KG1 (cell line): ENCODE data around the gene FAT2.
"Not testable (repeated sequence)": the region's sequence is repeated elsewhere in the genome, so short reads cannot be mapped to it uniquely, and the experiment has no call there.

Experiments
- DNase-seq: peaks from one replicate; lab custom pipeline; 2025; lab: John Stamatoyannopoulos, UW

FAT2 gene

GRCh38 chr5:151611127-151611775 lies 20.1 kb upstream of the FAT2 start:
- no peak for DNase-seq

GRCh38 chr5:151608522-151608921 lies 17.4 kb upstream of the FAT2 start:
- no peak for DNase-seq

GRCh38 chr5:151607304-151607703 lies 16.2 kb upstream of the FAT2 start:
- DNase-seq: no peak

- no peak for DNase-seq
These were observed 14.4 kb upstream of the FAT2 start for GRCh38 chr5:151605559-151605958.

- DNase-seq: no peak
These were observed 11.7 kb upstream of the FAT2 start for GRCh38 chr5:151602806-151603205.

GRCh38 chr5:151601391-151601790 lies 10.3 kb upstream of the FAT2 start:
- no peak for DNase-seq

- no peak for DNase-seq
These were observed 9.0 kb upstream of the FAT2 start for GRCh38 chr5:151600069-151600665.

GRCh38 chr5:151598984-151599383 lies 7.9 kb upstream of the FAT2 start:
- DNase-seq: no peak

GRCh38 chr5:151598549-151598948 lies 7.4 kb upstream of the FAT2 start:
- DNase-seq: no peak

GRCh38 chr5:151597749-151598148 lies 6.6 kb upstream of the FAT2 start:
- DNase-seq: no peak

- DNase-seq: no peak
These were observed 5.9 kb upstream of the FAT2 start for GRCh38 chr5:151596828-151597539.

GRCh38 chr5:151595411-151595826 lies 4.3 kb upstream of the FAT2 start:
- no peak for DNase-seq

GRCh38 chr5:151592855-151593408 lies 1.8 kb upstream of the FAT2 start:
- no peak for DNase-seq

- no peak for DNase-seq
These were observed 1.1 kb downstream of the FAT2 start for GRCh38 chr5:151589878-151590570.

- DNase-seq: no peak
These were observed 3.2 kb downstream of the FAT2 start for GRCh38 chr5:151587796-151588555.

- no peak for DNase-seq
These were observed 5.2 kb downstream of the FAT2 start for GRCh38 chr5:151585970-151586369.

GRCh38 chr5:151585344-151585743 lies 5.8 kb downstream of the FAT2 start:
- DNase-seq: not testable (repeated sequence)

- no peak for DNase-seq
These were observed 6.8 kb downstream of the FAT2 start for GRCh38 chr5:151584057-151584937.

GRCh38 chr5:151581812-151582583 lies 9.1 kb downstream of the FAT2 start:
- no peak for DNase-seq

GRCh38 chr5:151581347-151581746 lies 9.8 kb downstream of the FAT2 start:
- no peak for DNase-seq
